Measurements from ENCODE around the gene MGAT4B. TPM values are rescaled to one million over a fixed set of nuclear protein-coding genes. Genes with fewer than 3 reads are reported as not detected.

The MGAT4B gene
- total RNA-seq, 4 donors from 2014 or later, result 495 to 1,114 (median 787) TPM

DNA sequence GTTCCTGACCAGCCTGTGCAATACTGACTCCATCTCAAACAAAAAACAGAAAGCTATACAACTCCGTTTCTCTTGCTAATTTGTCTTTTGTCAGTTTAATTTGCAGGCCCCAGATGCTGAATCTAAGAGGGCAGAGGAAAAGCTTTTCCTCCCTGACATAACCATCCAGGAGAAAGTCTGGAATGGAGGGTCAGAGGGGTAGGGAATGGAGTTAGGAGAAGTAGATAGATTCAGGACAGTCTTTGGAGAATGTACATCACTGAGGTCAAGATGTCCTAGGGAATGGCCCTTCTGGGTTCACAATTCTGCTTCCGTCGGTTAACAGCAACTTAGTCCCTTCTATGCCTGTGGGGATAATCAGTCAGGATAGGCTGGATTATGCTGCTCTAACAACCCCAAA is 7.4 kb upstream of the MGAT4B start:
- H3K4me1 ChIP-seq, result peaks cover 10 to 27% (median 26%) of the 10 kb centered on the region in 4 donors
- H3K27me3 ChIP-seq, result no peaks in the 10 kb centered on the region
- DNase-seq, result no peak
- intact Hi-C loops (cut with DNase I; ENCODE audit: low total_unique reads) (no loop called here), in situ Hi-C loops (cut with MboI; ENCODE audit: low pct_ligation_motif_present in 1 of 4, low pct_unique_long_range_greater_than_20kb in 1 of 4, low sequenced_read_pairs in 3 of 4) (no loop called here)
- no peak overlapping the region for H3K27ac ChIP-seq
- no peaks in the 10 kb centered on the region for H3K9me3 ChIP-seq
- 50 to 86% methylated on average over 1 to 3 of the region's 3 CpGs for WGBS, 2 donors (ENCODE audit: low coverage in 1 of 2)
- H3K36me3 ChIP-seq, result no peaks in the 10 kb centered on the region
- TF ChIP-seq, protein P1, sequence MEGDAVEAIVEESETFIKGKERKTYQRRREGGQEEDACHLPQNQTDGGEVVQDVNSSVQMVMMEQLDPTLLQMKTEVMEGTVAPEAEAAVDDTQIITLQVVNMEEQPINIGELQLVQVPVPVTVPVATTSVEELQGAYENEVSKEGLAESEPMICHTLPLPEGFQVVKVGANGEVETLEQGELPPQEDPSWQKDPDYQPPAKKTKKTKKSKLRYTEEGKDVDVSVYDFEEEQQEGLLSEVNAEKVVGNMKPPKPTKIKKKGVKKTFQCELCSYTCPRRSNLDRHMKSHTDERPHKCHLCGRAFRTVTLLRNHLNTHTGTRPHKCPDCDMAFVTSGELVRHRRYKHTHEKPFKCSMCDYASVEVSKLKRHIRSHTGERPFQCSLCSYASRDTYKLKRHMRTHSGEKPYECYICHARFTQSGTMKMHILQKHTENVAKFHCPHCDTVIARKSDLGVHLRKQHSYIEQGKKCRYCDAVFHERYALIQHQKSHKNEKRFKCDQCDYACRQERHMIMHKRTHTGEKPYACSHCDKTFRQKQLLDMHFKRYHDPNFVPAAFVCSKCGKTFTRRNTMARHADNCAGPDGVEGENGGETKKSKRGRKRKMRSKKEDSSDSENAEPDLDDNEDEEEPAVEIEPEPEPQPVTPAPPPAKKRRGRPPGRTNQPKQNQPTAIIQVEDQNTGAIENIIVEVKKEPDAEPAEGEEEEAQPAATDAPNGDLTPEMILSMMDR (IDR thresholded peaks at IDR 0.05), result no peak
- no peak for TF ChIP-seq EP300 (IDR thresholded peaks at IDR 0.05; ENCODE audit: low read depth)
- TF ChIP-seq POLR2AphosphoS5 (IDR thresholded peaks at IDR 0.05), result no peak
- TF ChIP-seq POLR2A (IDR thresholded peaks at IDR 0.05), result no peak
- no peak overlapping the region for H3K4me3 ChIP-seq

- in situ Hi-C loops (cut with MboI; ENCODE audit: low pct_ligation_motif_present in 1 of 4, low pct_unique_long_range_greater_than_20kb in 1 of 4, low sequenced_read_pairs in 3 of 4) (no loop called here), intact Hi-C loops (cut with DNase I; ENCODE audit: low total_unique reads) (no loop called here)
- Histone ChIP-seq H3K27ac (no peak overlapping the region), H3K36me3 (no peaks in the 10 kb centered on the region), H3K4me3 (no peak overlapping the region), H3K27me3 (no peaks in the 10 kb centered on the region), H3K9me3 (no peaks in the 10 kb centered on the region), H3K4me1 (peaks cover 6 to 24% (median 20%) of the 10 kb centered on the region in 4 donors)
- no peak for TF ChIP-seq EP300 (IDR thresholded peaks at IDR 0.05; ENCODE audit: low read depth)
- TF ChIP-seq POLR2A (IDR thresholded peaks at IDR 0.05), result no peak
- TF ChIP-seq, protein P1 (IDR thresholded peaks at IDR 0.05), result no peak
- no peak for TF ChIP-seq POLR2AphosphoS5 (IDR thresholded peaks at IDR 0.05)
- no peak for DNase-seq
- 95 to 100% methylated on average over 2 to 5 of the region's 5 CpGs for WGBS, 2 donors (ENCODE audit: low coverage in 1 of 2)
Measured at GRCh38 chr5:179812997-179813607, 6.4 kb upstream of the MGAT4B start.

DNA sequence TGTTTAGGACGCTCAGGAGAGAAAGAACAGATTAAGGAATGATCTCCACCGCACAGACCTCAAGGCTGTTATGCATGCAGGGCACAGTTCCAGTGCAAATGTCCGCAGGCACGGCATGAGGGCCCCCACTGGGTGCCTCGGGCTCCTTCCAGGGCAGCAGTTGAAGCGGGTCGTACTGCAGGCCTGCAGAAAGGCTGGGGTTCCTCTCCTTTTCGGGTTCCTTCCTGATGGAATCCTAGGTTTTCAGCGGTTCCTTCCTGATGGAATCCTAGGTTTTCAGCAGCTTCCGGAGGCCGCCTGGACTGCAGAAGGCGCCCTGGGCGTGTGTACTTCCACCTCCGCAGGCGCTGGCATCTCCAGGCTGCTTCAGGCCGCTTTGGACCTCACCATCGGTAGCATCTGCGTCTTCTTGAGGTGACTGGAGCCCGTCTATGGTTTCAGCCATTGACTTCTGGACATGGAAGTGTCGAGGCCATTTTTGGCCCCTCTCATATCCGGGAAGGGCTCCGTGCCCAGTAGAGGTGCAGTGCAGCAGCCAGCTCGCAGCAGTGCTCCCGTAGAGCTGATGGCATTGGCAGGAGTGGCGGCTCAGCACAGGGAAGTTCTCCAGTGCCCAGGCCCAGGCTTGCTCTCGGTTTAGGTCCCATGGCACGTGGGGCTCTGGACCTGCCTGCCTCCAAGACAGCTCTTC is 5.6 kb upstream of the MGAT4B start:
- 95% methylated on average over 27 of the region's 27 CpGs; no CpG with 5 or more reads in 1 of the 2 donors for WGBS, 2 donors (ENCODE audit: low coverage in 1 of 2)
- Histone ChIP-seq H3K27me3 (no peaks in the 10 kb centered on the region), H3K4me1 (peaks cover 5 to 24% (median 20%) of the 10 kb centered on the region in 4 donors), H3K4me3 (no peak overlapping the region), H3K27ac (no peak overlapping the region), H3K36me3 (no peaks in the 10 kb centered on the region), H3K9me3 (no peaks in the 10 kb centered on the region)
- no peak for DNase-seq
- intact Hi-C loops (cut with DNase I; ENCODE audit: low total_unique reads), result no loop called here
- in situ Hi-C loops (cut with MboI; ENCODE audit: low pct_ligation_motif_present in 1 of 4, low pct_unique_long_range_greater_than_20kb in 1 of 4, low sequenced_read_pairs in 3 of 4), result no loop called here
- TF ChIP-seq, protein P1 (IDR thresholded peaks at IDR 0.05), result no peak
- TF ChIP-seq EP300 (IDR thresholded peaks at IDR 0.05; ENCODE audit: low read depth) (no peak), POLR2A (IDR thresholded peaks at IDR 0.05) (no peak), POLR2AphosphoS5 (IDR thresholded peaks at IDR 0.05) (no peak)

GRCh38 chr5:179805529-179806249 is 977 bp downstream of the MGAT4B start:
- intact Hi-C loops (cut with DNase I; ENCODE audit: low total_unique reads) (loop anchor here (2.0 to 5.0 kb wide), 2 partner anchors 15 to 73 kb away; partner anchors contain the start of genes MAML1 and SQSTM1), in situ Hi-C loops (cut with MboI; ENCODE audit: low pct_ligation_motif_present in 1 of 4, low pct_unique_long_range_greater_than_20kb in 1 of 4, low sequenced_read_pairs in 3 of 4) (no loop called here)
- WGBS, 2 donors (ENCODE audit: low coverage in 1 of 2), result 1% methylated on average over 46 of the region's 65 CpGs; no CpG with 5 or more reads in 1 of the 2 donors
- Histone ChIP-seq H3K4me3 (peak overlapping the region; percentile 69 to 93 (median 88)), H3K27me3 (no peaks in the 10 kb centered on the region), H3K36me3 (peaks cover 0 to 6% (median 6%) of the 10 kb centered on the region in 4 donors), H3K27ac (peak overlapping the region; percentile 96 to 100 (median 99)), H3K9me3 (no peaks in the 10 kb centered on the region), H3K4me1 (peaks cover 40 to 55% (median 47%) of the 10 kb centered on the region in 4 donors)
- DNase-seq, result no peak
- peak; percentile 5 for TF ChIP-seq POLR2A (IDR thresholded peaks at IDR 0.05)
- TF ChIP-seq, protein P1 (IDR thresholded peaks at IDR 0.05), result no peak

All from transverse colon (tissue), 4 donors.